ENCODE measurements around the gene NFIX. TPM values are rescaled to one million over a fixed set of nuclear protein-coding genes. Genes with fewer than 3 reads are reported as not detected.
A peak's percentile ranks its signal among the peaks of the same experiment; 100 is the strongest.

The NFIX gene
- total and polyA plus RNA-seq, 9 of the 15 experiments (the other 6 are each of a cell fraction or from before 2014, with no cell fraction given): 0.28 to 26.8 (median 5.4) TPM

DNA sequence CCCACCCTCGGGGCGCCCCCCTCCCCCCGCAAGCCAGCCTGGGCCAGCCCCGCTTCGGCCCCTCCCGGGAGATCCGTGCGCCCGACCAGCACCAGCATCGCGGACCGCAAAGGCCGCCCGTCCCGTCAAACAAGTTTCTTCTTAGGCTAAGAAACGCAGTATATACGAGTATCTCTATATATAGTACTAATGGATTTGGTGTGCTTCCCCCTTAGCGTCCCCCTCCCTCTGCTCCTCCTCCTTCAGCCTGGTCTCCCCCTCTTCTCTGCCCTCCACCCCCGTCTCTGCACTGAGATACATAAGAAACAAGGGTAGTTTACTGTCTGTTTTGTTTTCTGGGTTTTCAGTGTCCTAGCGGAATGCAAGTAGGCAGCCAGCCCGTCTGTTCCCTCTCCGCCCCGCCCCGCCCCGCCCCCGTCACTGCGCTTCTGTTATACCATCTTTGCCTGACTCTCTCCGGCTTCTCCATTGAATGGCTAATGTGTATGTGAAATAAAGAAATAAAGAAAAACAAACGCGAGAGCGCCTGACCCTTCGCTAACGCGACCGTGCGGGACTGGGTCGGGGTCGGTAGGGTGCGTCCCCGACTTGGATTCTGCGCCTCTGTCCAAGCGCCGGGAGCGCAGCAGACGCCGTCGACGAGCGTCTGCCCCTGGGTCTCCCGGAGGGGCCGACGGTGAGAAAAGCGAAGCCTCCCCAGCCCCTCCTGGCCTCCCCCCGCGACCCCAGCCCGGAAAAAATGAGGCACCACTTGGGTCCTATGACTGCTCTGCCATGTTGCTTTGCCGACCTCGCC, 103.2 kb downstream of the NFIX start (continued):
- TF ChIP-seq ZNF445 (CRISPR knock-in tag; IDR thresholded peaks at IDR 0.05; ENCODE audit: low read depth) (no peak; the same call in 1 of the 2 replicates), GATAD2B (IDR thresholded peaks at IDR 0.05; ENCODE audit: borderline replicate concordance) (no peak), FOXP1 (CRISPR knock-in tag; IDR thresholded peaks at IDR 0.05) (peak; percentile 49; the same call in 1 of the 2 replicates), SIX5 (IDR thresholded peaks at IDR 0.05; ENCODE audit: borderline replicate concordance in 1 of 2, insufficient read depth in 1 of 2, low read depth in 1 of 2, low read length in 2 of 2) (no peak), TCF7L2 (IDR thresholded peaks at IDR 0.05; ENCODE audit: low read depth, low read length) (no peak), ZNF707 (CRISPR knock-in tag; conservative IDR thresholded peaks at IDR 0.05) (no peak), TRIM24 (IDR thresholded peaks at IDR 0.05) (0 out of 4 replicates have a peak, but pooled peaks of 1 of the 2 experiments have one; percentile 67), NBN (IDR thresholded peaks at IDR 0.05; ENCODE audit: low read depth) (peak; percentile 47; the same call in 1 of the 2 replicates), RBM14 (IDR thresholded peaks at IDR 0.05; ENCODE audit: borderline replicate concordance, insufficient read depth, low read depth, low read length) (no peak), TAF15 (IDR thresholded peaks at IDR 0.05; ENCODE audit: low read depth, low read length) (no peak), ZNF134 (CRISPR knock-in tag; conservative IDR thresholded peaks at IDR 0.05) (no peak), DPF2 (IDR thresholded peaks at IDR 0.05) (0 out of 2 replicates have a peak, but pooled peaks have one; percentile 30), KLF13 (tag; IDR thresholded peaks at IDR 0.05; ENCODE audit: borderline replicate concordance, low read depth) (no peak), HMG20B (CRISPR knock-in tag; IDR thresholded peaks at IDR 0.05) (0 out of 2 replicates have a peak, but pooled peaks have one; percentile 7)
- TF ChIP-seq, protein P1, sequence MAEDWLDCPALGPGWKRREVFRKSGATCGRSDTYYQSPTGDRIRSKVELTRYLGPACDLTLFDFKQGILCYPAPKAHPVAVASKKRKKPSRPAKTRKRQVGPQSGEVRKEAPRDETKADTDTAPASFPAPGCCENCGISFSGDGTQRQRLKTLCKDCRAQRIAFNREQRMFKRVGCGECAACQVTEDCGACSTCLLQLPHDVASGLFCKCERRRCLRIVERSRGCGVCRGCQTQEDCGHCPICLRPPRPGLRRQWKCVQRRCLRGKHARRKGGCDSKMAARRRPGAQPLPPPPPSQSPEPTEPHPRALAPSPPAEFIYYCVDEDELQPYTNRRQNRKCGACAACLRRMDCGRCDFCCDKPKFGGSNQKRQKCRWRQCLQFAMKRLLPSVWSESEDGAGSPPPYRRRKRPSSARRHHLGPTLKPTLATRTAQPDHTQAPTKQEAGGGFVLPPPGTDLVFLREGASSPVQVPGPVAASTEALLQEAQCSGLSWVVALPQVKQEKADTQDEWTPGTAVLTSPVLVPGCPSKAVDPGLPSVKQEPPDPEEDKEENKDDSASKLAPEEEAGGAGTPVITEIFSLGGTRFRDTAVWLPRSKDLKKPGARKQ (CRISPR knock-in tag; IDR thresholded peaks at IDR 0.05): no peak
- TF ChIP-seq, protein P2, sequence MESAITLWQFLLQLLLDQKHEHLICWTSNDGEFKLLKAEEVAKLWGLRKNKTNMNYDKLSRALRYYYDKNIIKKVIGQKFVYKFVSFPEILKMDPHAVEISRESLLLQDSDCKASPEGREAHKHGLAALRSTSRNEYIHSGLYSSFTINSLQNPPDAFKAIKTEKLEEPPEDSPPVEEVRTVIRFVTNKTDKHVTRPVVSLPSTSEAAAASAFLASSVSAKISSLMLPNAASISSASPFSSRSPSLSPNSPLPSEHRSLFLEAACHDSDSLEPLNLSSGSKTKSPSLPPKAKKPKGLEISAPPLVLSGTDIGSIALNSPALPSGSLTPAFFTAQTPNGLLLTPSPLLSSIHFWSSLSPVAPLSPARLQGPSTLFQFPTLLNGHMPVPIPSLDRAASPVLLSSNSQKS (CRISPR knock-in tag; IDR thresholded peaks at IDR 0.05): no peak; the same call in 1 of the 2 replicates
- TF ChIP-seq, protein P3, sequence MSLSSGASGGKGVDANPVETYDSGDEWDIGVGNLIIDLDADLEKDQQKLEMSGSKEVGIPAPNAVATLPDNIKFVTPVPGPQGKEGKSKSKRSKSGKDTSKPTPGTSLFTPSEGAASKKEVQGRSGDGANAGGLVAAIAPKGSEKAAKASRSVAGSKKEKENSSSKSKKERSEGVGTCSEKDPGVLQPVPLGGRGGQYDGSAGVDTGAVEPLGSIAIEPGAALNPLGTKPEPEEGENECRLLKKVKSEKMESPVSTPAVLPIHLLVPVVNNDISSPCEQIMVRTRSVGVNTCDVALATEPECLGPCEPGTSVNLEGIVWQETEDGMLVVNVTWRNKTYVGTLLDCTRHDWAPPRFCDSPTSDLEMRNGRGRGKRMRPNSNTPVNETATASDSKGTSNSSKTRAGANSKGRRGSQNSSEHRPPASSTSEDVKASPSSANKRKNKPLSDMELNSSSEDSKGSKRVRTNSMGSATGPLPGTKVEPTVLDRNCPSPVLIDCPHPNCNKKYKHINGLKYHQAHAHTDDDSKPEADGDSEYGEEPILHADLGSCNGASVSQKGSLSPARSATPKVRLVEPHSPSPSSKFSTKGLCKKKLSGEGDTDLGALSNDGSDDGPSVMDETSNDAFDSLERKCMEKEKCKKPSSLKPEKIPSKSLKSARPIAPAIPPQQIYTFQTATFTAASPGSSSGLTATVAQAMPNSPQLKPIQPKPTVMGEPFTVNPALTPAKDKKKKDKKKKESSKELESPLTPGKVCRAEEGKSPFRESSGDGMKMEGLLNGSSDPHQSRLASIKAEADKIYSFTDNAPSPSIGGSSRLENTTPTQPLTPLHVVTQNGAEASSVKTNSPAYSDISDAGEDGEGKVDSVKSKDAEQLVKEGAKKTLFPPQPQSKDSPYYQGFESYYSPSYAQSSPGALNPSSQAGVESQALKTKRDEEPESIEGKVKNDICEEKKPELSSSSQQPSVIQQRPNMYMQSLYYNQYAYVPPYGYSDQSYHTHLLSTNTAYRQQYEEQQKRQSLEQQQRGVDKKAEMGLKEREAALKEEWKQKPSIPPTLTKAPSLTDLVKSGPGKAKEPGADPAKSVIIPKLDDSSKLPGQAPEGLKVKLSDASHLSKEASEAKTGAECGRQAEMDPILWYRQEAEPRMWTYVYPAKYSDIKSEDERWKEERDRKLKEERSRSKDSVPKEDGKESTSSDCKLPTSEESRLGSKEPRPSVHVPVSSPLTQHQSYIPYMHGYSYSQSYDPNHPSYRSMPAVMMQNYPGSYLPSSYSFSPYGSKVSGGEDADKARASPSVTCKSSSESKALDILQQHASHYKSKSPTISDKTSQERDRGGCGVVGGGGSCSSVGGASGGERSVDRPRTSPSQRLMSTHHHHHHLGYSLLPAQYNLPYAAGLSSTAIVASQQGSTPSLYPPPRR (CRISPR knock-in tag; IDR thresholded peaks at IDR 0.05; ENCODE audit: borderline replicate concordance): no peak
- TF ChIP-seq, protein P4, sequence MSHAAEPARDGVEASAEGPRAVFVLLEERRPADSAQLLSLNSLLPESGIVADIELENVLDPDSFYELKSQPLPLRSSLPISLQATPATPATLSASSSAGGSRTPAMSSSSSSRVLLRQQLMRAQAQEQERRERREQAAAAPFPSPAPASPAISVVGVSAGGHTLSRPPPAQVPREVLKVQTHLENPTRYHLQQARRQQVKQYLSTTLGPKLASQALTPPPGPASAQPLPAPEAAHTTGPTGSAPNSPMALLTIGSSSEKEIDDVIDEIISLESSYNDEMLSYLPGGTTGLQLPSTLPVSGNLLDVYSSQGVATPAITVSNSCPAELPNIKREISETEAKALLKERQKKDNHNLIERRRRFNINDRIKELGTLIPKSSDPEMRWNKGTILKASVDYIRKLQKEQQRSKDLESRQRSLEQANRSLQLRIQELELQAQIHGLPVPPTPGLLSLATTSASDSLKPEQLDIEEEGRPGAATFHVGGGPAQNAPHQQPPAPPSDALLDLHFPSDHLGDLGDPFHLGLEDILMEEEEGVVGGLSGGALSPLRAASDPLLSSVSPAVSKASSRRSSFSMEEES (CRISPR knock-in tag; IDR thresholded peaks at IDR 0.05): no peak
